GM18511 (cell line): ENCODE data around the gene MAGEA3.
"Not testable (repeated sequence)": the region's sequence is repeated elsewhere in the genome, so short reads cannot be mapped to it uniquely, and the experiment has no call there.

Experiments
- ATAC-seq: cut with Tn5 transposase; IDR thresholded peaks from one replicate; pipeline ENCODE4 v1.9.1; 2021; ENCODE audit warnings: mild to moderate bottlenecking, moderate library complexity; ENCODE audit not compliant: unreplicated experiment

The MAGEA3 gene, protein sequence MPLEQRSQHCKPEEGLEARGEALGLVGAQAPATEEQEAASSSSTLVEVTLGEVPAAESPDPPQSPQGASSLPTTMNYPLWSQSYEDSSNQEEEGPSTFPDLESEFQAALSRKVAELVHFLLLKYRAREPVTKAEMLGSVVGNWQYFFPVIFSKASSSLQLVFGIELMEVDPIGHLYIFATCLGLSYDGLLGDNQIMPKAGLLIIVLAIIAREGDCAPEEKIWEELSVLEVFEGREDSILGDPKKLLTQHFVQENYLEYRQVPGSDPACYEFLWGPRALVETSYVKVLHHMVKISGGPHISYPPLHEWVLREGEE

DNA sequence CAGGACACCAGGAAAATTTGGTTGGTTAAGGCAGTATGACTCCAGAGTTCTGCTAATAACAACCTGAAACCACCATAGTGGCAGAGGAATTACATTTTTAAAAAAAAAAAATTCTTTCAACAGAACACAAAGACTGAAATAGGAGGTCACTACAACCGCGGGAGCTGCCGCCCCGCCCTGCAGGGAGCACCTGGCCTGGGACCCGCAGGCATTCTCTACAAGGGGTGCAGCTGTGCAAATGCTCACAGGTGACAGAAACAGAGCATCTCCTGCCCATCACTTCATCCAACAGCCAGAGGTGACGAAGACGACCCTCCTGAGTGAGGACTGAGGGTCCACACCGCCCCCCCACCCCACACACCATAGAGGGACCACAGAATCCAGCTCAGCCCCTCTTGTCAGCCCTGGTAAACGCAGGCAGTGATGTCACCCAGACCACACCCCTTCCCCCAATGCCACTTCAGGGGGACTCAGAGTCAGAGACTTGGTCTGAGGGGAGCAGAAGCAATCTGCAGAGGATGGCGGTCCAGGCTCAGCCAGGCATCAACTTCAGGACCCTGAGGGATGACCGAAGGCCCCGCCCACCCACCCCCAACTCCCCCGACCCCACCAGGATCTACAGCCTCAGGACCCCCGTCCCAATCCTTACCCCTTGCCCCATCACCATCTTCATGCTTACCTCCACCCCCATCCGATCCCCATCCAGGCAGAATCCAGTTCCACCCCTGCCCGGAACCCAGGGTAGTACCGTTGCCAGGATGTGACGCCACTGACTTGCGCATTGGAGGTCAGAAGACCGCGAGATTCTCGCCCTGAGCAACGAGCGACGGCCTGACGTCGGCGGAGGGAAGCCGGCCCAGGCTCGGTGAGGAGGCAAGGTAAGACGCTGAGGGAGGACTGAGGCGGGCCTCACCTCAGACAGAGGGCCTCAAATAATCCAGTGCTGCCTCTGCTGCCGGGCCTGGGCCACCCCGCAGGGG lies at the start of gene MAGEA3:
Gene MAGEA3, plus strand, starts transcription at position 843 of the 980 bp plus-strand sequence. CDS start 2,039 bp downstream, outside the sequence.
- not testable (repeated sequence) for ATAC-seq

DNA sequence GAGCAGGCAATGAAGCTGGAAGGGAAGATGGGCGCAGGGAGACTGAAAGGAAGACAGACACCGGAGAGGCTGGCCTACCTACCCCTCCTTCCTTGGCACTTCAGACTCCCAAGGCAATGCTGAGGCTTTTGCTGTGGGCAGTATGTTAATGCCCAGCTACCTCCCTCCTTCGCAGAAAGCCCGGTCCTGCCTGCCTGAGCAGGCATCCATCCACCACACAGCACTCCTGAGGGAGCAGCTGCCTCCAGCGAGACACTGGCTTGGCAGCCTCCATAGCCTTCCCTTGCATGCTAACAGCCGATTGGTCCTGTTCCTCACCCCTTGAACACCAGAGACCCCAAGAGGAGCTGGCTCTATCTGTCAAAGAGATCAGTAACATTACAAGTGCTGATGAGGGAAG lies 46.5 kb upstream of the MAGEA3 start:
- no peak for ATAC-seq

DNA sequence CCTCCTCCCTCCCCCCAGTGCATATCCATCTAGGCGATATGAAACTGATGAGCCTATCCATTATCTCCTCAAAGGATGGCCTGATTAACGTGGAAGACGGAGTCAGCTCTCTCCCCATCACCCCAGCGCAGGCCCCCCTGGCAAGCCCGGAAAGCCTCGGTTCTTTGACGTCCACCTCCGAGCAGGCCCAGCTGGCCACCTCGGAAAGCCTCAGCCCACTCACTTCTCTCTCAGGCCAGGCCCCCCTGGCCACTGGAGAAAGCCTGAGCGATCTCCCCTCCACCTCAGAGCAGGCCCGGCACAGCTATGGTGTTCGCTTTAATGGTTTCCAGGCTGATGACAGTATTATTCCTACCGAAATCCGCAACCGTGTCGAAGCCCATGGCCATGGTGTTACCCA lies 46.1 kb upstream of the MAGEA3 start:
- no peak for ATAC-seq

DNA sequence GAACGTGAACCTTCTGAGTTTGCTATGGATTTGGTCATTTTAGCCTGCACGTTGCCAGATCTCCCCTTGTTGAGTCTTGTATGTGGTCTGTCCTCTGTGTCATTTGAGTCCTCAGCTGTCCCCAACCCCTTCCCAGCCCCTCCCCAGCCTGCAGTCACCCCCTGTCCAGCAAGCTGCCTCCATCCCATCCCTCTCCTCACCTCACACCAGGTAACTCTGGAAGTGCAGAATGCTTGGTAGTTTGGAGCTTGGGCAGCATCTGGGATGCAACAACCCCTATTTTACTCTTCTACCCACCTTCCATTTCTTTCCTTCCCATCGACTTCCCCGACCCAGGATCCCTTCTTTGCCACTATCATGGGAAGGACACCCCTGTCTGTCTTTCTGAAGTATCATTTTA lies 42.5 kb upstream of the MAGEA3 start:
- no peak for ATAC-seq

DNA sequence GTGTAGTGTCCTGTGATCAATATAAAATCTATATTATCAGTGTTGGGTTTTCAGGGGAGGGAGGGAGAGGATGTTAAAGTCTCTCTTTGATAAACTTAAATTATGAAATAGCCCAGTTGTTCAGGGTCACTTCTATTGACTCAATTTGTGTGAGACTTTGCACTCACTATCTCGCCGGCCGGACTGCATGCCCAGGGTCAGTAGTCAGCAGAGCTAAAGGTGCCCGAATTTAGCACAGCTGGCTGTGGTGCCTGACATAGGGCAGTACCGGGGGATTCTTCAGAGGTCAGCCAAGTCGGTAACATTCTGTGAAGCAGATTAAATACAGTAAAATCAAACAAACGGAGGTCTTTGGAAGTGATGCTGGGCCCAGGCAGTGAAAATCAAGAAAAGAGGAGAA lies 41.7 kb upstream of the MAGEA3 start:
- ATAC-seq, result no peak

DNA sequence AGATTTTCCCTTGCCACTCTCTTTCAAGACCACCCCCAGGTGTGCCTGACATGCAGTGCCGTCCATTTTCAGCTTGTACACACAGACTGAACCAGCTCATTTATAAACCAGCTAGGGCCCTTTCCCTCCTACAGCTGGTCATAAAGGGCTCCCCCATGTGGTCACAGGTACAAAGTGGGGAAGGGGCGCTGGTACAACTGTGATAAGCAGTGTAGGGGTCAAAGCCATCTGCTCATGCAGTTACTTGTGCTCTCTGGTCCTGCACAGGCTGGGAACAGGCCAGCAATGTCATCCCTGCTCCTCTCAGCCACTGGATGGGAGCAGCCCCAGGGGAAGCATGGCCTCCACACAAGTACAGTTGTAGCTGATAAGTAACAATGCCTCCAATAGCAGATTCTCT lies 40.3 kb upstream of the MAGEA3 start:
- no peak for ATAC-seq

DNA sequence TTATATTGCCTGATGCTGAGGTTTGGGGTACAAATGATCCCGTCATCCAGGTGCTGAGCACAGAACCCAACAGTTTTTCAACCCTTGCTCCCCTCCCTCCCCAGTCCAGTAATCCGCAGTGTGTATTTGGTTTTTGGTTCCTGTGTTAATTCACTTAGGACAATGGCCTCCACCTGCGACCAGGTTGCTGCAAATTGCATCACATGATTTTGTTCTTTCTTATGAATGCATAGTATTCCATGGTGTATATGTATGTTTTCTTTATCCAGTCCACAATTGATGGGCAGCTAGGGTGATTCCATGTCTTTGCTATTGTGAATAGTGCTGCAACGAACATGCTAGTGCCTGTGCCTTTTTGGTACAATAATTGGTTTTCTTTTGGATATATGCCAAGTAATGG lies 35.5 kb upstream of the MAGEA3 start:
- ATAC-seq, result no peak

DNA sequence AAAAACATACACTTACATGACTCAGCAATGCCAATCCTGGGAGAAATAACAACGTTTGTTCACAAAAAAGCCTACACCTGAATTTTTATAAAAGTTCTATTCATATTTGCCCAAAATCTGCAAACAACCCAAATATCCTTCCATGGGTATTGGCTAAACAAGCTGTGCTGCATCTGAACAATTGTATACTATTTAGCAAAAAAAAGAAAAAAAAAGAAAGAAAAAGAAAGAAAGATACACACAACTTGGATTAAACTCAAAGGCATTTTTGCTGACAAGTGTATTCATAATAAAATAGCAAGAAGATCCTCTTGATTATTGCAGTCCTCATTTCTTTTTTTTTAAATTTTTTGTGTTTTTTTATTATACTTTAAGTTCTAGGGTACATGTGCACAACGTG lies 24.5 kb upstream of the MAGEA3 start:
- ATAC-seq, result no peak

DNA sequence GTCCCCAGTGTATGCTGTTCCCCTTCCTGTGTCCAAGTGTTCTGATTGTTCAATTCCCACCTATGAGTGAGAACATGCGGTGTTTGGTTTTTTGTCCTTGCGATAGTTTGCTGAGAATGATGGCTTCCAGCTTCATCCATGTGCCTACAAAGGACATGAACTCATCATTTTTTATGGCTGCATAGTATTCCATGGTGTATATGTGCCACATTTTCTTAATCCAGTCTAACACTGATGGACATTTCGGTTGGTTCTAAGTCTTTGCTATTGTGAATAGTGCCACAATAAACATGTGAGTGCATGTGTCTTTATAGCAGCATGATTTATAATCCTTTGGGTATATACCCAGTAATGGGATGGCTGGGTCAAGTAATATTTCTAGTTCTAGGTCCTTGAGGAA lies 23.9 kb upstream of the MAGEA3 start:
- ATAC-seq, result not testable (repeated sequence)

DNA sequence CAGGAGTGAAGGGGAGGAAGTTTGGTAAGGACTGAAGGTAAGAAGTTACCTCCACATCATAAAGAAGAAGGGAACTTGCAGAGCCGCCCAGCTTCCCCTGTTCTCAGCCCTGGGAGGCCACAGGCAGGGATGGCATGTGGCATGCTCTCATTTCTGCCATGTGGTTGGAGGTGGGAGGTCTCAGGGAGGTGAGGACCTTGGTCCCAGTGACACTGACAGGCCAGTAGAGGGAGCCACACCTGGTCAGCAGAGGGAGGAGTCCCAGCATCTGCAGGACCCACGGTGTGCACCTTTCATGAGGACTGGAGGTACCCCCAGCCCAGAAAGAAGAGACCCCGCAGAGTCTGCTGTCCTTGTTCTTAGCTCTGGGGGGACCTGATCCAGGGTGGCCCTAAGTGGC lies 17.6 kb upstream of the MAGEA3 start:
- ATAC-seq, result peak; percentile 87

DNA sequence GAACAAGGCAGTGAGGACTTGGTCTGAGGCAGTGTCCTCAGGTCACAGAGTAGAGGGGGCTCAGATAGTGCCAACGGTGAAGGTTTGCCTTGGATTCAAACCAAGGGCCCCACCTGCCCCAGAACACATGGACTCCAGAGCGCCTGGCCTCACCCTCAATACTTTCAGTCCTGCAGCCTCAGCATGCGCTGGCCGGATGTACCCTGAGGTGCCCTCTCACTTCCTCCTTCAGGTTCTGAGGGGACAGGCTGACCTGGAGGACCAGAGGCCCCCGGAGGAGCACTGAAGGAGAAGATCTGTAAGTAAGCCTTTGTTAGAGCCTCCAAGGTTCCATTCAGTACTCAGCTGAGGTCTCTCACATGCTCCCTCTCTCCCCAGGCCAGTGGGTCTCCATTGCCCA lies 1.8 kb downstream of the MAGEA3 start:
- not testable (repeated sequence) for ATAC-seq

DNA sequence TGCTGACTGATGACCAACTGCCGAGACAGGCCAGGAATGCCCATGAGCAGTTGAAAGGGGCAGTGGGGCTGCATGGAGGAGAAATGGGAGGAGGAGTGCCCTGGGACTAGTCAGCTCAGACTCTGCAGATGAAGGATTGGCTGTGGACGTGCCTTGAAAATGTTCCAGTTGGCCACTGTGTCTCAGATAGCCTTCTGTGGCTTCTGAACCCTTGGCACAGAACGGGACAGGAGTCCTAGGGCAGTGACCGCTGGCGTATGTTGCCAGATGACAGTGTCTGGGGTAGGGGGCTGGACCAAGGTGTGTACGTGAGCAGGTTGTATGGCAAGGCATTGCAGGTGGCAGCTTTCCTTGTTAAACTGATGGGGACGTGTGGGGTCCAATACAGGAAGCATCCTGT lies 7.9 kb downstream of the MAGEA3 start:
- not testable (repeated sequence) for ATAC-seq

DNA sequence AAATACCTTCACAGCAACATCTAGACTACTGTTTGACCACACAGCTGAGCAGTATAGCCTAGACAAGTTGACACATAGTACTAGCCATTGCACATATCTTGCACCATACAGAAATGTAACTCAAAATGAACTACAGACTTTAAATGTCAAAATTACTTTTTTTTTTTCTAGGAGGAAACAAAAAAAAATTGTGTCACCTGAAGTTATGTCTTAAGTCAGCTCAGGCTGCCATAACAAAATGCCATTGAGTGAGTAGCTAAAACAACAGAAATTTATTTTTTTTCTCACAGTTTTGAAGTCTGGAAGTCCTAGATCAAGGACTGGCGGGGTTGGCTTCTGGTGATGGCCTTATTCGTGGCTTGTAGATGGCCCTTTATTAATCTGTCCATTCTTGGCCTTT lies 10.6 kb downstream of the MAGEA3 start, which contains the start of gene CSAG2:
Gene CSAG2, minus strand, starts transcription at position 101 of the 400 bp plus-strand sequence. CDS start 161 bp downstream, outside the sequence.
- not testable (repeated sequence) for ATAC-seq

DNA sequence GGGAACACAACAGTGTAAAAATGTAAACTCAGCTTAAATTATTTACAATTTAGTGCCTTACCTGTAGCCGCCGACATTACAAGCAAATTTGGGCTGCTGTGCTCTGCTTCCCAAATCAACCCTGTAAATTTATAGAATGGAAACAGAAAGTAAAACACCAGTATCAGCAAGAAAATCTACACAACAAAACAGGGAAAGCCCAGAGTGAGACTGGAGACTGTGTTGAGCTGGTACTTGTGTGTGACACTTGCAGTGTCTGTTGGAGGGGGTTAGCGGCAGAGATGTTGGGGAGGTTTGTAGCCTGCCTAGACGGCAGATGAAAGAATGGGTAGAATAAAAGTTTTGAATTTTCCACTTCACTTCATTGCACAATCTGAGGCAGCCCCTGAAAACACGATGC lies 14.6 kb downstream of the MAGEA3 start:
- not testable (repeated sequence) for ATAC-seq

DNA sequence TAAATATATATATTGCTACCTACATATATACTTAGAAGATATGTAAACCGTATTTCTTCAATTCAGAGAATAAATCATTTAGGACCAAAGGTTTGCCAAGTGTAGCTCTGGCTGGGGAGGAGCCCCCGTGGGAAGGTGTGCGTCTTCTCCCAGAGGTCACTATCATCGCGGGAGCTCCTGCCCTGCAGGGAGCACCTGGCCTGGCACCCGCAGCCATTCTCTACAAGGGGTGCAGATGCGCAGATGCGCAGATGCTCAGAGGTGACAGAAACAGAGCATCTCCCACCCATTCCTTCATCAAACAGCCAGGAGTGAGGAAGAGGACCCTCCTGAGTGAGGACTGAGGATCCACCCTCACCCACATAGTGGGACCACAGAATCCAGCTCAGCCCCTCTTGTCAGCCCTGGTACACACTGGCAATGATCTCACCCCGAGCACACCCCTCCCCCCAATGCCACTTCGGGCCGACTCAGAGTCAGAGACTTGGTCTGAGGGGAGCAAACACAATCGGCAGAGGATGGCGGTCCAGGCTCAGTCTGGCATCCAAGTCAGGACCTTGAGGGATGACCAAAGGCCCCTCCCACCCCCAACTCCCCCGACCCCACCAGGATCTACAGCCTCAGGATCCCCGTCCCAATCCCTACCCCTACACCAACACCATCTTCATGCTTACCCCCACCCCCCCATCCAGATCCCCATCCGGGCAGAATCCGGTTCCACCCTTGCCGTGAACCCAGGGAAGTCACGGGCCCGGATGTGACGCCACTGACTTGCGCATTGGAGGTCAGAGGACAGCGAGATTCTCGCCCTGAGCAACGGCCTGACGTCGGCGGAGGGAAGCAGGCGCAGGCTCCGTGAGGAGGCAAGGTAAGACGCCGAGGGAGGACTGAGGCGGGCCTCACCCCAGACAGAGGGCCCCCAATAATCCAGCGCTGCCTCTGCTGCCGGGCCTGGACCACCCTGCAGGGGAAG lies 15.5 kb downstream of the MAGEA3 start, which contains the start of gene MAGEA2B:
Gene MAGEA2B, plus strand, starts transcription at position 814 of the 973 bp plus-strand sequence. CDS start 2,479 bp downstream, outside the sequence.
- not testable (repeated sequence) for ATAC-seq

DNA sequence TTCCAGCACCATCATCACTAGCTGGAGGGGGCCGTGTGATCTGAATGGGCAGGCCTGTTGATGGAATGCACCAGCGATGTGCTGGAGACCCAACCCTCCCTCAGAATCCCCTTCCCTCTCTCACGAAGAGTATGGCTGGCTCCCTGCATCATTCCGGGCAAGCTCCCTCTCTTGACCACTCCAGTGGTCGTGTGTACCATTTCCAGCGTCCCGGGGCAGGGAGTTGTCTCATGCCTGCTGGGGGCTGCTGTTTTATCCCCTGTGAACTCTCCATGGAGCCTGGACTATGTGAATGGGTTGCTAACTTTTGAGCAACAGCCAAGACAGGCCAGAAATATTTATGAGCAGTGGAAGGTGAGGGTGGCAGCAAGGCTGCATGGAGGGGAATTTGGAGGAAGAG lies 26.8 kb downstream of the MAGEA3 start:
- ATAC-seq, result no peak

DNA sequence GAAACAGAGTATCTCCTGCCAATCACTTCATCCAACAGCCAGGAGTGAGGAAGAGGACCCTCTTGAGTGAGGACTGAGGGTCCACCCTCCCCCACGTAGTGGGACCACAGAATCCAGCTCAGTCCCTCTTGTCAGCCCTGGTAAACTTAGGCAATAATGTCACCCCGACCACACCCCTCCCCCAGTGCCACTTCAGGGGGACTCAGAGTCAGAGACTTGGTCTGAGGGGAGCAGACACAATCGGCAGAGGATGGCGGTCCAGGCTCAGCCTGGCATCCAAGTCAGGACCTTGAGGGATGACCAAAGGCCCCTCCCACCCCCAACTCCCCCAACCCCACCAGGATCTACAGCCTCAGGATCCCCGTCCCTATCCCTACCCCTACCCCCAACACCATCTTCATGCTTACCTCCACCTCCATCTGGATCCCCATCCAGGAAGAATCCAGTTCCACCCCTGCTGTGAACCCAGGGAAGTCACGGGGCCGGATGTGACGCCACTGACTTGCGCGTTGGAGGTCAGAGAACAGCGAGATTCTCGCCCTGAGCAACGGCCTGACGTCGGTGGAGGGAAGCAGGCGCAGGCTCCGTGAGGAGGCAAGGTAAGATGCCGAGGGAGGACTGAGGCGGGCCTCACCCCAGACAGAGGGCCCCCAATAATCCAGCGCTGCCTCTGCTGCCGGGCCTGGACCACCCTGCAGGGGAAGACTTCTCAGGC lies 34.8 kb downstream of the MAGEA3 start, which contains the start of the genes CSAG1 and MAGEA12:
Gene CSAG1, minus strand, starts transcription at position 461 of the 715 bp plus-strand sequence. CDS start 1,261 bp downstream, outside the sequence.
Gene MAGEA12, plus strand, starts transcription at position 497 of the 715 bp plus-strand sequence. CDS start 2,405 bp downstream, outside the sequence.
- no peak for ATAC-seq

DNA sequence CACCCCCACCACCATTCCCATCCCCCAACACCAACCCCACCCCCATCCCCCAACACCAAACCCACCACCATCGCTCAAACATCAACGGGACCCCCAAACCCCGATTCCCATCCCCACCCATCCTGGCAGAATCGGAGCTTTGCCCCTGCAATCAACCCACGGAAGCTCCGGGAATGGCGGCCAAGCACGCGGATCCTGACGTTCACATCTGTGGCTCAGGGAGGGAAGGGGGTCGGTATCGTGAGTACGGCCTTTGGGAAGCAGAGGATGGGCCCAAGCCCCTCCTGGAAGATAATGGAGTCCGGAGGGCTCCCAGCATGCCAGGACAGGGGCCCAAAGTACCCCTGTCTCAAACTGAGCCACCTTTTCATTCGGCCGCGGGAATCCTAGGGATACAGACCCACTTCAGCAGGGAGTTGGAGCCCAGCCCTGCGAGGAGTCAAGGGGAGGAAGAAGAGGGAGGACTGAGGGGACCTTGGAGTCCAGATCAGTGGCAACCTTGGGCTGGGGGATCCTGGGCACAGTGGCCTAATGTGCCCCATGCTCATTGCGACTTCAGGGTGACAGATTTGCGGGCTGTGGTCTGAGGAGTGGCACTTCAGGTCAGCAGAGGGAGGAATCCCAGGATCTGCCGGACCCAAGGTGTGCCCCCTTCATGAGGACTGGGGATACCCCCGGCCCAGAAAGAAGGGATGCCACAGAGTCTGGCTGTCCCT lies 35.7 kb downstream of the MAGEA3 start:
- not testable (repeated sequence) for ATAC-seq

DNA sequence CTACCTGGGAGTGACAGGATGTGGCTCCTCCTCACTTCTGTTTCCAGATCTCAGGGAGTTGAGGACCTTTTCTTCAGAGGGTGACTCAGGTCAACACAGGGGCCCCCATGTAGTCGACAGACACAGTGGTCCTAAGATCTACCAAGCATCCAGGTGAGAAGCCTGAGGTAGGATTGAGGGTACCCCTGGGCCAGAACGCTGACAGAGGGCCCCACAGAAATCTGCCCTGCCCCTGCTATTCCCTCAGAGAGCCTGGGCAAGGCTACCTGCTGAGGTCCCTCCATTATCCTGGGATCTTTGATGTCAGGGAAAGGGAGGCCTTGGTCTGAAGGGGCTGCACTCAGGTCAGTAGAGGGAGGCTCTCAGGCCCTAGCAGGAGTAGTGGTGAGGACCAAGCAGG lies 36.5 kb downstream of the MAGEA3 start:
- ATAC-seq, result no peak
